Mesenchymal stem cell (in vitro differentiated cells and primary cell): ENCODE data around the gene C9orf153.
A peak's percentile ranks its signal among the peaks of the same experiment; 100 is the strongest.

ENCODE experiments used
- DNase-seq: peaks from one replicate; pipeline ENCODE4 v3.0.0-alpha.2; 2013
- H2AFZ ChIP-seq: one replicate; pipeline ENCODE4 v1.6.1; 2013; ENCODE audit warnings: low read depth, mild to moderate bottlenecking, control low read depth, inconsistent platforms, low read length, moderate library complexity
- H2AK5ac ChIP-seq: 2 replicates; pipeline ENCODE4 v1.6.1; 2013; ENCODE audit warnings: low read length, moderate library complexity, mild to moderate bottlenecking, inconsistent platforms; ENCODE audit not compliant: severe bottlenecking
- H2BK120ac ChIP-seq: one replicate; pipeline ENCODE4 v1.6.1; 2013; ENCODE audit warnings: low read depth, mild to moderate bottlenecking, inconsistent platforms, low read length, moderate library complexity
- H2BK12ac ChIP-seq, 2 experiments: one replicate each; pipeline ENCODE4 v1.6.1; 2013; ENCODE audit warnings: inconsistent platforms in 2 of 2, low read length in 2 of 2, mild to moderate bottlenecking in 2 of 2, moderate library complexity in 2 of 2, control low read depth in 1 of 2
- H2BK15ac ChIP-seq: one replicate; pipeline ENCODE4 v1.6.1; 2013; ENCODE audit warnings: mild to moderate bottlenecking, low read depth, inconsistent platforms; ENCODE audit not compliant: poor library complexity, severe bottlenecking
- H2BK5ac ChIP-seq: 2 replicates; pipeline ENCODE4 v1.6.1; 2013; ENCODE audit warnings: low read depth, mild to moderate bottlenecking, low read length, control low read depth, inconsistent platforms; ENCODE audit not compliant: poor library complexity, severe bottlenecking
- H3K14ac ChIP-seq, 2 experiments: one replicate each; pipeline ENCODE4 v1.6.1; 2013; ENCODE audit warnings: inconsistent platforms in 2 of 2, low read length in 2 of 2, control low read depth in 1 of 2, mild to moderate bottlenecking in 1 of 2, moderate library complexity in 1 of 2
- H3K18ac ChIP-seq, 2 experiments: one replicate each; pipeline ENCODE4 v1.6.1; 2013; ENCODE audit warnings: inconsistent platforms in 2 of 2, low read length in 2 of 2, control low read depth in 1 of 2, low read depth in 1 of 2, mild to moderate bottlenecking in 1 of 2
- H3K23ac ChIP-seq, 2 experiments: one replicate each; pipeline ENCODE4 v1.6.1; 2013; ENCODE audit warnings: inconsistent platforms in 2 of 2, low read length in 2 of 2, mild to moderate bottlenecking in 2 of 2, moderate library complexity in 2 of 2, control low read depth in 1 of 2
- H3K27ac ChIP-seq: 2 replicates; pipeline ENCODE4 v1.5.1; 2013; ENCODE audit warnings: mild to moderate bottlenecking, moderate library complexity, low read length, control low read depth, inconsistent platforms; ENCODE audit not compliant: poor library complexity, severe bottlenecking
- H3K27me3 ChIP-seq, 2 experiments: 2 replicates each; pipeline versions ENCODE4 v1.6.1 to v1.7.0; 2013; ENCODE audit warnings: low read length in 2 of 2, mild to moderate bottlenecking in 2 of 2, moderate library complexity in 2 of 2, control low read depth in 1 of 2, inconsistent platforms in 1 of 2; ENCODE audit not compliant: control insufficient read depth in 1 of 2, insufficient read depth in 1 of 2
- H3K36me3 ChIP-seq, 2 experiments: 2 replicates each; pipeline versions ENCODE4 v1.6.1 to v1.7.0; 2013; ENCODE audit warnings: low read length in 2 of 2, control low read depth in 1 of 2, inconsistent platforms in 1 of 2, low read depth in 1 of 2, mild to moderate bottlenecking in 1 of 2; ENCODE audit not compliant: insufficient read depth in 2 of 2, control insufficient read depth in 1 of 2
- H3K4ac ChIP-seq, 2 experiments: one replicate each; pipeline ENCODE4 v1.6.1; 2013; ENCODE audit warnings: inconsistent platforms in 2 of 2, low read length in 2 of 2, mild to moderate bottlenecking in 2 of 2, moderate library complexity in 2 of 2, control low read depth in 1 of 2, low read depth in 1 of 2
- H3K4me1 ChIP-seq: 2 replicates; pipeline ENCODE4 v1.6.1; 2013; ENCODE audit warnings: low read depth, low read length, control low read depth; ENCODE audit not compliant: control insufficient read depth, insufficient read depth
- H3K4me2 ChIP-seq: 2 replicates; pipeline ENCODE4 v1.6.1; 2013; ENCODE audit warnings: low read length, mild to moderate bottlenecking, inconsistent platforms; ENCODE audit not compliant: poor library complexity, severe bottlenecking
- H3K4me3 ChIP-seq, 2 experiments: 2 replicates each; pipeline versions ENCODE4 v1.5.1 to v1.7.0; 2013; ENCODE audit warnings: low read length in 2 of 2, mild to moderate bottlenecking in 2 of 2, control low read depth in 1 of 2, low read depth in 1 of 2; ENCODE audit not compliant: insufficient read depth in 1 of 2
- H3K79me1 ChIP-seq: replicated peaks from 2 replicates; pipeline ENCODE4 v1.6.1; 2013; ENCODE audit warnings: mild to moderate bottlenecking, control low read depth, low read length, inconsistent platforms; ENCODE audit not compliant: poor library complexity, severe bottlenecking
- H3K9ac ChIP-seq: 2 replicates; pipeline ENCODE4 v1.7.0; 2013; ENCODE audit warnings: mild to moderate bottlenecking, low read length, moderate library complexity
- H3K9me3 ChIP-seq: 2 replicates; pipeline ENCODE4 v1.7.0; 2013; ENCODE audit warnings: mild to moderate bottlenecking, low read length; ENCODE audit not compliant: control insufficient read depth
- H4K8ac ChIP-seq: one replicate; pipeline ENCODE4 v1.6.1; 2013; ENCODE audit warnings: inconsistent platforms, mild to moderate bottlenecking, low read length, moderate library complexity
- H4K91ac ChIP-seq: one replicate; pipeline ENCODE4 v1.6.1; 2013; ENCODE audit warnings: mild to moderate bottlenecking, low read length, inconsistent platforms
- WGBS: methylation state at CpG from one replicate; pipeline ENCODE4 v1.1.7; 2013; ENCODE audit warnings: mixed read lengths; 5-methylcytosine and 5-hydroxymethylcytosine counted together

The C9orf153 gene

GRCh38 chr9:86187121-86187520 is 72.3 kb downstream of the C9orf153 start:
- Histone ChIP-seq H3K79me1 (no peaks in the 10 kb centered on the region), H2AFZ (no peak overlapping the region), H3K9me3 (peaks cover 5% of the 10 kb centered on the region), H3K4ac (no peak overlapping the region), H2BK12ac (no peak overlapping the region), H3K18ac (no peak overlapping the region), H3K9ac (no peak overlapping the region), H3K4me2 (no peak overlapping the region), H3K23ac (no peak overlapping the region), H4K8ac (no peak overlapping the region), H2AK5ac (no peak overlapping the region), H3K27ac (no peak overlapping the region), H3K36me3 (no peaks in the 10 kb centered on the region), H2BK120ac (no peak overlapping the region), H3K4me1 (no peaks in the 10 kb centered on the region), H2BK5ac (no peak overlapping the region), H3K27me3 (peaks cover 0 to 9% of the 10 kb centered on the region in 2 experiments), H3K4me3 (no peak overlapping the region), H4K91ac (no peak overlapping the region), H2BK15ac (no peak overlapping the region), H3K14ac (no peak overlapping the region)
- no peak for DNase-seq
- 85% methylated on average over 3 of the region's 3 CpGs for WGBS

GRCh38 chr9:86186696-86187095 is 72.8 kb downstream of the C9orf153 start:
- 89% methylated on average over 2 of the region's 2 CpGs for WGBS
- Histone ChIP-seq H3K79me1 (no peaks in the 10 kb centered on the region), H2BK5ac (no peak overlapping the region), H4K8ac (no peak overlapping the region), H2BK12ac (no peak overlapping the region), H3K4ac (no peak overlapping the region), H2AK5ac (no peak overlapping the region), H3K4me1 (no peaks in the 10 kb centered on the region), H3K27ac (no peak overlapping the region), H3K36me3 (no peaks in the 10 kb centered on the region), H3K27me3 (peaks cover 0 to 9% of the 10 kb centered on the region in 2 experiments), H3K23ac (no peak overlapping the region), H3K9ac (no peak overlapping the region), H3K9me3 (peaks cover under 1% of the 10 kb centered on the region), H2BK120ac (no peak overlapping the region), H4K91ac (no peak overlapping the region), H3K4me2 (no peak overlapping the region), H3K14ac (no peak overlapping the region), H3K4me3 (no peak overlapping the region), H2AFZ (no peak overlapping the region), H2BK15ac (no peak overlapping the region), H3K18ac (no peak overlapping the region)
- DNase-seq: no peak

- no peak overlapping the region for H3K23ac ChIP-seq
- no peaks in the 10 kb centered on the region for H3K36me3 ChIP-seq
- H2BK15ac ChIP-seq: no peak overlapping the region
- no peak overlapping the region for H3K18ac ChIP-seq
- no peak overlapping the region for H2AK5ac ChIP-seq
- H2BK12ac ChIP-seq: no peak overlapping the region
- peak; percentile 32 for DNase-seq
- H3K4me3 ChIP-seq: no peak overlapping the region
- no peak overlapping the region for H3K14ac ChIP-seq
- 53% methylated on average over 7 of the region's 7 CpGs for WGBS
- no peak overlapping the region for H3K27ac ChIP-seq
- no peaks in the 10 kb centered on the region for H3K4me1 ChIP-seq
- H2AFZ ChIP-seq: no peak overlapping the region
- no peak overlapping the region for H3K4me2 ChIP-seq
- peaks cover 0 to 9% of the 10 kb centered on the region in 2 experiments for H3K27me3 ChIP-seq
- H4K8ac ChIP-seq: no peak overlapping the region
- H3K9me3 ChIP-seq: no peaks in the 10 kb centered on the region
- no peak overlapping the region for H4K91ac ChIP-seq
- H3K4ac ChIP-seq: no peak overlapping the region
- no peak overlapping the region for H2BK120ac ChIP-seq
- no peaks in the 10 kb centered on the region for H3K79me1 ChIP-seq
- no peak overlapping the region for H3K9ac ChIP-seq
- no peak overlapping the region for H2BK5ac ChIP-seq
These were observed 73.6 kb downstream of the C9orf153 start for GRCh38 chr9:86185872-86186271.

DNA sequence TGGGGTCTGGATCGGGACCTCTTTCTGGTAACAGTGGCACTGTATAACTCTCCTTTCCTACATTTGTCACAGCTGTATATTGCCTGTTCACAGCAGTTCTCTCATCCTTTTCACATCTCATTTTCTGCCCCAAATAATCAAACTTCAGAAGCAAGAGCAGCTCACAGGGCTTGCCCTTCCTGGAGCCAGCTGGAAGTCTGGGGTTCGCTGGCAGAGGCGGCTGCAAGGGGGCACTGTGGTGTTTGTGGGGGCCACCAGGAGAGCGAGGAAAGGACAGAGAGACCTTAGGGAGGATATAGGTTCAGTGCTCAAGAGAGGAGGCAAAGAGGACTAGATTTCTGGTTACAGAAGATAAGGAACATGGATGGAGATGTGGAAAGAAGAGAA is 75.3 kb downstream of the C9orf153 start:
- Histone ChIP-seq H3K9me3 (no peaks in the 10 kb centered on the region), H3K14ac (no peak overlapping the region), H4K8ac (no peak overlapping the region), H3K4me3 (no peak overlapping the region), H4K91ac (no peak overlapping the region), H3K27me3 (peaks cover 0 to 15% of the 10 kb centered on the region in 2 experiments), H2BK120ac (no peak overlapping the region), H3K4me2 (no peak overlapping the region), H3K79me1 (no peaks in the 10 kb centered on the region), H2BK12ac (no peak overlapping the region), H3K23ac (no peak overlapping the region), H3K27ac (no peak overlapping the region), H3K9ac (no peak overlapping the region), H3K4me1 (no peaks in the 10 kb centered on the region), H2AK5ac (no peak overlapping the region), H3K36me3 (no peaks in the 10 kb centered on the region), H2BK5ac (no peak overlapping the region), H2BK15ac (no peak overlapping the region), H2AFZ (no peak overlapping the region), H3K18ac (peak overlapping the region in 1 of 2 experiments; percentile 16), H3K4ac (no peak overlapping the region)
- 86% methylated on average over 4 of the region's 4 CpGs for WGBS
- DNase-seq: no peak
